ENCODE measurements around the gene CCDC91.

DNA sequence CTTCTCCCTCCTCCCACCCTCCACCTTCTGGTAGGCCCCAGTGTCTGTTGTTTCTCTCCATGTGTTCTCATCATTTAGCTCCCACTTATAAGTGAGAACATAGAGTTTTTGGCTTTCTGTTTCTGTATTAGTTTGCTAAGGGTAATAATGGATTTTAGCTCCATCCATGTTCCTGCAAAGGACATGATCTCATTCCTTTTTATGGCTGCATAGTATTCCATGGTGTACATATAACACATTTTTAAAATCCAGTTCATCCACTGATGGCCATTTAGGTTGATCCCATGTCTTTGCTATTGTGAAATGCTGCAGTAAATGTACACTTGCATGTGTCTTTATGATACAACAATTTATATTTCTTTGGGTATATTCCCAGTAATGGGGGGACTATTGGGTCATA is 96.1 kb downstream of the CCDC91 start:
- TF ChIP-seq, protein P1, sequence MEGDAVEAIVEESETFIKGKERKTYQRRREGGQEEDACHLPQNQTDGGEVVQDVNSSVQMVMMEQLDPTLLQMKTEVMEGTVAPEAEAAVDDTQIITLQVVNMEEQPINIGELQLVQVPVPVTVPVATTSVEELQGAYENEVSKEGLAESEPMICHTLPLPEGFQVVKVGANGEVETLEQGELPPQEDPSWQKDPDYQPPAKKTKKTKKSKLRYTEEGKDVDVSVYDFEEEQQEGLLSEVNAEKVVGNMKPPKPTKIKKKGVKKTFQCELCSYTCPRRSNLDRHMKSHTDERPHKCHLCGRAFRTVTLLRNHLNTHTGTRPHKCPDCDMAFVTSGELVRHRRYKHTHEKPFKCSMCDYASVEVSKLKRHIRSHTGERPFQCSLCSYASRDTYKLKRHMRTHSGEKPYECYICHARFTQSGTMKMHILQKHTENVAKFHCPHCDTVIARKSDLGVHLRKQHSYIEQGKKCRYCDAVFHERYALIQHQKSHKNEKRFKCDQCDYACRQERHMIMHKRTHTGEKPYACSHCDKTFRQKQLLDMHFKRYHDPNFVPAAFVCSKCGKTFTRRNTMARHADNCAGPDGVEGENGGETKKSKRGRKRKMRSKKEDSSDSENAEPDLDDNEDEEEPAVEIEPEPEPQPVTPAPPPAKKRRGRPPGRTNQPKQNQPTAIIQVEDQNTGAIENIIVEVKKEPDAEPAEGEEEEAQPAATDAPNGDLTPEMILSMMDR (IDR thresholded peaks at IDR 0.05) = no peak
- TF ChIP-seq POLR2A (IDR thresholded peaks at IDR 0.05) (no peak), POLR2AphosphoS5 (IDR thresholded peaks at IDR 0.05) (no peak)
